Measurements from ENCODE around the gene MDFI. TPM values are rescaled to one million over a fixed set of nuclear protein-coding genes. Genes with fewer than 3 reads are reported as not detected.

Gene MDFI
- total and polyA plus RNA-seq, 2 experiments from 2014 or later, result not detected

DNA sequence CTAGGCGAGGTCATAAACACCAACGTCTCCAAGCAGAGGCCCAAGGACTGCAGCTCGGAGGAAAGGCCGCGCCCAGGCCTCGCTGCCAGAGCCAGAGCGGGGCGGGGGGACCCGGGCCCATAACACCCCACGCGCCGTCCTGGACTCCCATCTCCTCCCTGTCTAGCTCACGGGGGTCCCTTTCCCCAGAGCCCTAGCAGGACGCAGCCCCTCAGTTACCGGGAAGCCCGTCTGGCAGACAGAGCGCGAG is 44.9 kb downstream of the MDFI start:
- 1 to 4% methylated on average over 18 of the region's 18 CpGs for WGBS, 2 experiments (ENCODE audit: low coverage in 1 of 2, low lambda C conversion rate in 2 of 2, missing lambda C conversion rate in 2 of 2)
- no peaks in the 10 kb centered on the region for H4K20me1 ChIP-seq (ENCODE audit: insufficient read depth)
- peak overlapping the region; percentile 83 for H3K9ac ChIP-seq
- H3K36me3 ChIP-seq (ENCODE audit: low read depth), result no peaks in the 10 kb centered on the region
- no peaks in the 10 kb centered on the region for H3K79me2 ChIP-seq (ENCODE audit: insufficient read depth)
- H3K27me3 ChIP-seq (replicated peaks; ENCODE audit: insufficient read depth), result no peaks in the 10 kb centered on the region
- in situ Hi-C loops (cut with MboI), result no loop called here
- no peak for TF ChIP-seq EZH2phosphoT487 (IDR thresholded peaks at IDR 0.05; ENCODE audit: insufficient read depth, low read depth)
- no peak for TF ChIP-seq EZH2 (IDR thresholded peaks at IDR 0.05; ENCODE audit: insufficient read depth, poor library complexity, severe bottlenecking)
- no peak overlapping the region for H3K27ac ChIP-seq
- no peaks in the 10 kb centered on the region for H3K4me1 ChIP-seq (ENCODE audit: insufficient read depth)
- peak overlapping the region; percentile 61 for H3K4me2 ChIP-seq (ENCODE audit: unreplicated experiment)
- H3F3A ChIP-seq (ENCODE audit: insufficient read depth), result no peaks in the 10 kb centered on the region
- H2AFZ ChIP-seq, result peak overlapping the region; percentile 87
- no peaks in the 10 kb centered on the region for H3K9me2 ChIP-seq (ENCODE audit: insufficient read depth)
- peak overlapping the region; percentile 60 for H3K4me3 ChIP-seq
- DNase-seq, result no peak
- no peaks in the 10 kb centered on the region for H3K9me3 ChIP-seq (ENCODE audit: low read depth)

GRCh38 chr6:41683523-41684310 is 45.4 kb downstream of the MDFI start:
- Histone ChIP-seq H3K36me3 (ENCODE audit: low read depth) (no peaks in the 10 kb centered on the region), H3K9me3 (ENCODE audit: low read depth) (no peaks in the 10 kb centered on the region), H2AFZ (peak overlapping the region; percentile 87), H3K9me2 (ENCODE audit: insufficient read depth) (no peaks in the 10 kb centered on the region), H3K4me3 (peak overlapping the region; percentile 60), H3K27ac (no peak overlapping the region), H3K79me2 (ENCODE audit: insufficient read depth) (no peaks in the 10 kb centered on the region), H4K20me1 (ENCODE audit: insufficient read depth) (no peaks in the 10 kb centered on the region), H3K4me1 (ENCODE audit: insufficient read depth) (no peaks in the 10 kb centered on the region), H3K4me2 (ENCODE audit: unreplicated experiment) (peak overlapping the region; percentile 61), H3F3A (ENCODE audit: insufficient read depth) (no peaks in the 10 kb centered on the region), H3K9ac (peak overlapping the region; percentile 83), H3K27me3 (replicated peaks; ENCODE audit: insufficient read depth) (no peaks in the 10 kb centered on the region)
- 7 to 8% methylated on average over 31 to 33 of the region's 38 CpGs for WGBS, 2 experiments (ENCODE audit: low coverage in 1 of 2, low lambda C conversion rate in 2 of 2, missing lambda C conversion rate in 2 of 2)
- TF ChIP-seq EZH2 (IDR thresholded peaks at IDR 0.05; ENCODE audit: insufficient read depth, poor library complexity, severe bottlenecking), result no peak
- no peak for TF ChIP-seq EZH2phosphoT487 (IDR thresholded peaks at IDR 0.05; ENCODE audit: insufficient read depth, low read depth)
- in situ Hi-C loops (cut with MboI), result no loop called here
- peak; percentile 91 for DNase-seq

DNA sequence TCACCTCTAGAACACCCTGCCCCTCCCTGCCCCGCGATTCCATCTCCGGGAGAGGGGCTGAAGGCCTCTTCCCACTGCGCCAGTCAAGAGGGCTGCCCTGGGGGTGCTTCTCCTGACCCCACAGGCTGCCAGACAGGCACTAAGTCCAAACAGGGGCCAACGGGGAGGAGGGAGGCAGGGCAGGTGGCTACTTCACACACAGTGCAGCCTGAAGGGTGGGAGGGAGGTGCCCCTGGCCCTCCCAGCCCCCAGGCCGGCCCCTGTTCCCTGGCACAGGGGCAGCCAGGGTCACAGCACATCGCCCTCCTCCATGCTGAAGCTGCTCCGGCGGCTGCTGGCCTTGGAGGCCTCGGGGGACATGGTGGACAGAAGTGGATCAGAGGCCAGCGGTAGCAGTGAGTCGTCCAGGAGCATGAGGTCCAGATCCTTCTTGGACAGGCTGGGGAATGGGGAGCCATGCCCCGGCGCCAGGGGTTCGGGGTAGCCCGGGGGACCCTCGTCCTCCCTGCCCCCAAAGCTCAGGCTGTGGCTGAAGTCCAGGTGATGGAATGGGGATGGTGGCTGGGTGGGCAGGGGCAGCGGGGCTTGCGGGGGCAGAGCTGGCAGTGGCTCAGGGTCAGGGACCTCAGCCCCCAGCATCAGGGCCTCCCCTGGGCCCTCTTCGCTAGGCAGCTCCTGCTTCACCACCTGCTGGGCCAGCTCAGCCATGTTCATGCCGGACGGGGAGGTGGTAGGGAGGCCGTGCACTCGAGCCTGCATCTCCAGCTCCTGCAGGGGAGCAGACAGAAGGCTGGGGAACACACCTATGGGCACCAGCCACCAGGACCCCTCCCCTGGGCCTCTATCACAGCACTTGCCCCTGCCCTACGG is 46.3 kb downstream of the MDFI start:
- H3F3A ChIP-seq (ENCODE audit: insufficient read depth), result no peaks in the 10 kb centered on the region
- no peaks in the 10 kb centered on the region for H3K36me3 ChIP-seq (ENCODE audit: low read depth)
- no peak overlapping the region for H3K27ac ChIP-seq
- H3K4me1 ChIP-seq (ENCODE audit: insufficient read depth), result peaks cover 6% of the 10 kb centered on the region
- no peak for TF ChIP-seq EZH2phosphoT487 (IDR thresholded peaks at IDR 0.05; ENCODE audit: insufficient read depth, low read depth)
- TF ChIP-seq EZH2 (IDR thresholded peaks at IDR 0.05; ENCODE audit: insufficient read depth, poor library complexity, severe bottlenecking), result no peak
- no peaks in the 10 kb centered on the region for H3K9me2 ChIP-seq (ENCODE audit: insufficient read depth)
- in situ Hi-C loops (cut with MboI), result no loop called here
- no peak for DNase-seq
- H4K20me1 ChIP-seq (ENCODE audit: insufficient read depth), result no peaks in the 10 kb centered on the region
- 77 to 82% methylated on average over 19 to 22 of the region's 25 CpGs for WGBS, 2 experiments (ENCODE audit: low coverage in 1 of 2, low lambda C conversion rate in 2 of 2, missing lambda C conversion rate in 2 of 2)
- H3K4me2 ChIP-seq (ENCODE audit: unreplicated experiment), result no peak overlapping the region
- no peaks in the 10 kb centered on the region for H3K9me3 ChIP-seq (ENCODE audit: low read depth)
- H3K79me2 ChIP-seq (ENCODE audit: insufficient read depth), result no peaks in the 10 kb centered on the region
- H3K9ac ChIP-seq, result no peak overlapping the region
- H2AFZ ChIP-seq, result no peak overlapping the region
- H3K4me3 ChIP-seq, result no peak overlapping the region
- H3K27me3 ChIP-seq (replicated peaks; ENCODE audit: insufficient read depth), result no peaks in the 10 kb centered on the region

DNA sequence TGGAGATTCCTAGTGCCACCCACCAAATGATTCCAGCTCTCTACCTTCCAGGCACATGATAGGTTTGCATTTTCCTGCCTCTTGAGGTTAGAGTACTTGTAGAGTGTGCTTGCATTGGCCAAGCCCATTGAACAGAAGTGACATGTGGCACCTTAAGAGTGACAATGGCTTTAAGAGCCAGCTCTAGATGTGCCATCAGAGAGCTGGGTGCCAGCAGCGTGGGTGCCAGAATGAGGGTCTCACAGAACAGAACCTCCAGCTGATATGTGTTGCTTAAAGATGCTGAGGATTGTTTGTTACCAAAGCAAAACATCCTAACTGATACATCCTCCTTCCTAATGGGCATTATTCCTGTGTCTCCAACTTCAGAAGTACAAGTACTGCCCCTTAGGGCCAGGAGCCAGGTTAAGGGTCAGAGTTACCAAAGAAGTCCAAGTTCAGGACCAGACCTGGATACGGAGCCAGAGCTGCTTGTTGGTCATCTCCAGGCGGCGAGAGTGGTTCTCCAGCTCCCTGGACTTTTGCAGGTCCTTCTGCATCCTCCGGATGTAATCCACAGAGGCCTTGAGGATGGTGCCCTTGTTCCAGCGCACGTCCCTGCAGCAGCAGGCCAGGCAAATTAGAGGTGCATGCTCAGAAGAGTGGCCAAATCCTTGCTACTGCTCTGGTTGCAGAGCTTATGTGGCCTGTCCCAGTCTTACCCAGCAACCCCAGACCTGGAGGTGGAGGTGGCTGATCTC is 47.5 kb downstream of the MDFI start:
- no peaks in the 10 kb centered on the region for H3K9me3 ChIP-seq (ENCODE audit: low read depth)
- H3K9ac ChIP-seq, result no peak overlapping the region
- in situ Hi-C loops (cut with MboI), result no loop called here
- no peak for DNase-seq
- no peaks in the 10 kb centered on the region for H3K36me3 ChIP-seq (ENCODE audit: low read depth)
- H3F3A ChIP-seq (ENCODE audit: insufficient read depth), result no peaks in the 10 kb centered on the region
- no peak overlapping the region for H2AFZ ChIP-seq
- H3K27me3 ChIP-seq (replicated peaks; ENCODE audit: insufficient read depth), result no peaks in the 10 kb centered on the region
- no peak overlapping the region for H3K27ac ChIP-seq
- no peak for TF ChIP-seq EZH2 (IDR thresholded peaks at IDR 0.05; ENCODE audit: insufficient read depth, poor library complexity, severe bottlenecking)
- no peak for TF ChIP-seq EZH2phosphoT487 (IDR thresholded peaks at IDR 0.05; ENCODE audit: insufficient read depth, low read depth)
- H3K9me2 ChIP-seq (ENCODE audit: insufficient read depth), result no peaks in the 10 kb centered on the region
- no peaks in the 10 kb centered on the region for H4K20me1 ChIP-seq (ENCODE audit: insufficient read depth)
- H3K4me2 ChIP-seq (ENCODE audit: unreplicated experiment), result no peak overlapping the region
- H3K79me2 ChIP-seq (ENCODE audit: insufficient read depth), result no peaks in the 10 kb centered on the region
- H3K4me3 ChIP-seq, result no peak overlapping the region
- WGBS, 2 experiments (ENCODE audit: low coverage in 1 of 2, low lambda C conversion rate in 2 of 2, missing lambda C conversion rate in 2 of 2), result 88 to 90% methylated on average over 7 of the region's 7 CpGs
- H3K4me1 ChIP-seq (ENCODE audit: insufficient read depth), result peaks cover 8% of the 10 kb centered on the region
